SHP77 treated with DMSO at 0.1 percent for 48 hours (cell line): ENCODE results near the gene SFR1.

Experiments
- DNase-seq: peaks from one replicate; lab custom pipeline; 2025; lab: John Stamatoyannopoulos, UW

The SFR1 gene, protein sequence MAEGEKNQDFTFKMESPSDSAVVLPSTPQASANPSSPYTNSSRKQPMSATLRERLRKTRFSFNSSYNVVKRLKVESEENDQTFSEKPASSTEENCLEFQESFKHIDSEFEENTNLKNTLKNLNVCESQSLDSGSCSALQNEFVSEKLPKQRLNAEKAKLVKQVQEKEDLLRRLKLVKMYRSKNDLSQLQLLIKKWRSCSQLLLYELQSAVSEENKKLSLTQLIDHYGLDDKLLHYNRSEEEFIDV

GRCh38 chr10:104121485-104122224 is at the start of gene SFR1:
TSS of gene SFR1 (plus strand) at chr10:104122171. CDS start at chr10:104122184, 13 bp downstream.
- DNase-seq = peak; percentile 99

DNA sequence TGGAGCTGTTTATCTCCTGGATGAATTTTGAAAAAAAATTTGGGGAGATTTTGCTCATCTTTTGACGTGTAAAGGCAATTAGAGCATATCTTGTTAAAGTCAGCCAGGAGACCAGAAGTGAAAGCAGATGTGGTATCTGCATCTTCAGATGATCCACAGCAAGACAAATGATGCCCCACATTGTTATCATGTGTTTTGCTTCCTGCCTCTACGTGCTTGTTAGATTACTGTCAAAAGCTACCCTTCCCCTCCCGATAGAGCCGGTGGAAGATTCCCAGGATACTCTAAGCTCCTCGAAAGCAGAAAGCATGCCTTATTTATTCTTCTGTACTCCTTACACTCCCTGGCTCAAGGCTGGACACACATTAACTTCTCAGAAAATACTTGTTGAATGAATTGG is 49.2 kb upstream of the SFR1 start:
- no peak for DNase-seq

DNA sequence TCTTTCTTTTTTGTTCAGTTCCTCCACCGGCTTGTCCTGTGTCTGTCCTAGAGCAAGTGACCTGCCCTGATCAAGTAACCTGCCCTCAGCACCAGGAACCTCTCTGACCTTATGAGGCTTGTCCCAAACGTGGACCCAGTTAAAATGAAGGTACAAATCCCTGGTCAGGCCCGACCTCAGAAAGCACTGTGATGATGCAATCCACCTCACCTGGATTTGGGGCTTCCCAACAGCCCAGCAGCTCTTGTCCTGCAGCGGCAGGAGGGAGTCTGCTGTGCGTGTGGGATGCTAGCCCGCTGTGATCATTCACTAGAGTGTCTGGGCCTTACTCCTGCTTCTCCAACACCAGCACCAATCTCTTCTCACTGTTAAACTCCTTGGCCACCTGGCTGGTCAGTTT is 47.5 kb upstream of the SFR1 start:
- DNase-seq = no peak

- no peak for DNase-seq
Measured at GRCh38 chr10:104076743-104077160, 45.2 kb upstream of the SFR1 start.

DNA sequence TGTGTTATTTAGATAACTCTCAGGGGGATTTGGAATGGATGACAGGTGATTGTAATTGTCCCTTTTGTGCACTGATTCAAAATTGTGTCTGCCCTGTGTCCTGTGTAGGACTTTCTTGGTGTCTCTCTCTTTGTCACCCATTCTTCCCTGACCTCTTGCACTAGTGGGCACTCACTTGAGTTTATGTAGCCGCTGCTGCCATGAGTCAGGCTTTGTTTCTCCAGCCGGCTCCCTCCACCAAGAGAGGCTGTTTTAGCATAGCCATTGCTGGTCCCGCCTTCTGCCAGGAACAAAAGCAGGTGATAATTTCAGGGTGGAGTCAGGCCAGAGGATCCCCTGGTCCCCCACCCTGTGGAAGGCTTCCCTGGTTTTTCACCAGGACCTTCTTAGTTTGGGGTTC is 44.7 kb upstream of the SFR1 start:
- DNase-seq = no peak

DNA sequence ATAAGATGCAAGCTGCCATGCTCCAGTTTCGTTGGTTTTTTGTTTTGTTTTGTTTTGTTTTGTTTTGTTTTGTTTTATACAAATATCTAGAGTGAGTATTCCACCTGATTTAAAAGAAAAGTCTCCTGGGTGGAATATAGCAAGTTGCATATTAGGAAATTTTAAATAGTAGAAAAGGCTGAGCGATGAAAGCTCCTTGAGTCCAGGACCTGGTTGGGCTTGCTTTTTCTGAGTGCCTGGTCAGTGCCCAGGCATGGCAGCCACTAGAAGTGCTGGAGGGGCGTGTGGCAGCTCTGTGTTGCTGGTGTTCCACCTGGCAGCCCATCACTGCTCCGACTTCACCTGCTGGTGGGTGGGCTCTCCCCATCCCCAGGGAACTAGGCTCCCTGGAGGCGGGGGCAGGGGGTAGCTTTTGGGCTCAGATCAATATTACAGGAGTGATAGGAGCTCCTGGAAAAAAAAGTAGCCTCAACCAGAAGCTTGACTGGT is 44.3 kb upstream of the SFR1 start:
- DNase-seq = no peak

DNA sequence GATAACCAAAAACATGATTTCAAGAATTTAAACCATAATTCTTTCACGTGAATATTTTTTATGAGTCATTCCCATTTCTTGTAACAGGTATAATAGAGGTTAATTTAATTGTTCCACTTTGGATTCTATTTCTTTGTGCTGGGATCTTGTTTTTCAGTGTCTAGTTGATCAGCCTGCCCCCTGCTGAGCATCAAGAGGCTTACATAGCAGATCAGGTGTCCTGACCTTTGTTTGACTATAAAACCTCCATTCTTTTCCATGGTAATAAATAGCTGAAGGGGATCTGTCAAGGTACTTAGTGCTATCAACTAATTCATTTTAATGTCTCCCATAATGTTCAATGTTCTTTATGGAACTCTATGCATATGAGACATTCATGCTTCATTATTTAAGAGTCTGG is 41.2 kb upstream of the SFR1 start:
- DNase-seq = peak; percentile 5

DNA sequence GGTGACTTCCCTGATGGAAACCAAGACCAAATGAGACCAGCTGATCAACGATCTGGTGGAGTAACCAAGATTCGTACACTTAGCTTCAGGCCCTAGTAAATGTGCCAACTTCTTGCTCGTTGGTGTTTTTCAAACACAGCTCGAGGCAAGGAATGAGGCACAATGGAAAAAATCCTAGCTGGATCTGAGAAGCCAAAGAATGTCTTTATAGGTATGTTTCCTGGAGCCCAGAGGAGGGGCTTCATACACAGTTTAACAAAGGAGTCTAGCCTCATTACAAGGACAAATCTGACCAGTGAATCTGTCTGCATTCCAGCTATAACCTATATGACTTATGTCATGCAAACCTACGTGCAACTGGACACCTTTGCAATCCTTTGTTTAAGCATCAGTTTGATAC is 40.0 kb upstream of the SFR1 start:
- no peak for DNase-seq

DNA sequence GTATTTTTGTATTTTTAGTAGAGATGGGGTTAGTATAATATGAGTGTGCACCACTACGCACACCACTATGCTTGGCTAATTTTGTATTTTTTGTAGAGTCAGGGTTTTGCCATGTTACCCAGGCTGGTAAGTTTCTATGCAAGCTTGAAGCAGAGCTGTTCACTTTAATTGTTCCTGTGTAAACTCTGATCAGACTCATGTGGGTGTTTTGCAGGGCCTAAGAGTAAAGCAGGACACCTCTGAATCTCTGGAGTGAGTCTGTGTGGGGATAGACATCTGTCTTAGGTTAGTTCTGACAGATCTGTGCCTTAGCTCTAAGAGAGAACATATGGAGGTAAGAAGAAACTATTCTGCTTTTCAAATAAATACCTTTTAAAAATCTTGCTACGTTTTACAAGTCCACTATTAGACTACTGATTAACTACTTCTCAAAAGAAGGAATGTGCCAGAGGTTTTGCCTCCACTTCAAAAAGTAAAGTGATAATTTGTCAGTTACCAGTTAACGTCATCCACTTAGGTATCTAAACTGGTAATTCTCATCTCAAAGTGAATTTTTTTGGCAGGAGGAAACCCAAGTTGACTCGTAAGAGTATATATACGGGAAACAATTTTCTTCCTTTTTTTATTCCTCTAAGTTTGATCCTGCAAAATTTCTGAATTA is 37.4 kb upstream of the SFR1 start:
- DNase-seq = no peak

- DNase-seq = no peak
Measured at GRCh38 chr10:104085801-104086400, 36.1 kb upstream of the SFR1 start, which contains the start of gene COL17A1. TSS of gene COL17A1 (minus strand) at chr10:104085880. CDS start at chr10:104080673, 5,207 bp downstream.

- DNase-seq = no peak
Measured at GRCh38 chr10:104088239-104088638, 33.7 kb upstream of the SFR1 start.

GRCh38 chr10:104089621-104090020 is 32.4 kb upstream of the SFR1 start:
- no peak for DNase-seq

DNA sequence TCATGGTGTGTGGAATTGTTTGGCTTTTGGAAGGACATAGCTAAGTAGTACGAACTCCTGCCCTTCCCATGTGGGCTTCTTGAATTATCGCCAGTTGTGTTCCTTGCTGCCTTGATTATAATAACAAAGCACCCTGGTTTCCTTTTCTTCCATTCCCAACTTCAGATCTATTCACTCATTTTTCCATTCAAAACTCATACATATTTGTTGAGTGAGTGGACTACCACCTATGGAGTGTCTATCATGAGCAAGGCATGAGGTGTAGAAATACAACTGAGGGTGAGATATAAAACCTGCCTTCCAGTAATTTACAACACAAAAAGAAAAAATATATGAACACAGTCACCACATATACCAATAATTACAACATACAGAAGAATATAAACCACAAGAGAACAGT is 31.4 kb upstream of the SFR1 start:
- no peak for DNase-seq

DNA sequence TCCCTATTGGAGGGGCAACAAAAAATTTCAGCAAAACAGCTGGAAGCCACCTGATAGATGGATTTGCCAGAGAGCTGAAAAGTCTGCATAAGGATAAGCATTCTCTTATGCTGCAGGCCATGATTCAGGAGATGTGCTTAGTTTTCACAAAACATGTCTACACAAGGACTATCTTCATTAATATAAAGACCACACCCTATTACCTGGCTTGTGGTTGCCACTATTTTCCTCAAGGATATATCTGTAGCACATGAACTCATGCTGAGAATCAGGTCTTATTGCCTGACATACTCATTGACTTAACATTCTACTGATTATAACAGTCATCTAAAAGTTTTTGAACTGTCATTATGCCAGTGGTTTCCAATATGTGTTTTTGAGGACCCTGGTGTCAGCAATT is 29.2 kb upstream of the SFR1 start:
- DNase-seq = no peak

- DNase-seq = no peak
Measured at GRCh38 chr10:104096692-104097091, 25.3 kb upstream of the SFR1 start.

DNA sequence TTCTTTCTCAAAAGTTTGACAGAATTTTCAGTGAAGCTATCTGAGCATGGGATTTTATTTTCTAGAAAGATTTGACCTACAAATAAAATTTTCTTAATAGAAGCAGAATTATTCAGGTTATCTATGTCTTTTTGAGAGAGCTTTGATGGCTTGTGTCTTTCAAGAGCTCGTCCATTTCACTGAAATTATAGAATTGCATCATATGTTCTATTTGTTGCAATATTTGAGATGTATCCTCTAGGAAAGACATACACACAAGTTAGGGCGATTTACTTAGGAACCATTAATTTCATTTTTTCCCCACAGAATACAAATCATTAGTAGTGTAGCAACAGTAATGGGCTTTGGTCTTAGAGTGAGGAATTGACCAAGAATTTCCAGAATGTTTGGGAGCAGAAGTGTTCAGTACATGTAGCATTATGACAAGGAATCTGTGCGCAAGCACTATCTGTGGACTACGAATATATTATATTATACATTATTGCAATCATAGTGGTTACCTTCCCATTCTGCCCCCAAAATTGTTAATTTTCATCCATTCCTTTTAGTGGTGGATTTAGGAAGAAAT is 23.5 kb upstream of the SFR1 start:
- DNase-seq = no peak

GRCh38 chr10:104099269-104099668 is 22.7 kb upstream of the SFR1 start:
- DNase-seq = no peak

DNA sequence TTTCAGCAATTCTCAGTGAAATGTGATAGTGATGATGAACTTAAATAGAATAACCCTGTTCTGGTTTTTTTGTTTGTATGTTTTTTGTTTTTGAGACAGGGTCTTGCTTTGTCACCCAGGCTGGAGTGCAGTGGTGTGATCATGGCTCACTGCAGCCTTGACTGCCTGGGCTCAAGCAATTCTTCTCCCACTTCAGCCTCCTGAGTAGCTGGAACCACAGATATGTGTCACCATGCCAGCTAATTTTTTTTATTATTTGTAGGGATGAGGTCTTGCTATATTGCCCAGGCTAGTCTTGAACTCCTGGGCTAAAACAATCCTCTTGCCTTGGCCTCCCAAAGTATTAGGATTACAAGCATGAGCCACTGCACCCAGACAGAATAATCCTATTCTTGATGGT is 22.0 kb upstream of the SFR1 start:
- DNase-seq = no peak

DNA sequence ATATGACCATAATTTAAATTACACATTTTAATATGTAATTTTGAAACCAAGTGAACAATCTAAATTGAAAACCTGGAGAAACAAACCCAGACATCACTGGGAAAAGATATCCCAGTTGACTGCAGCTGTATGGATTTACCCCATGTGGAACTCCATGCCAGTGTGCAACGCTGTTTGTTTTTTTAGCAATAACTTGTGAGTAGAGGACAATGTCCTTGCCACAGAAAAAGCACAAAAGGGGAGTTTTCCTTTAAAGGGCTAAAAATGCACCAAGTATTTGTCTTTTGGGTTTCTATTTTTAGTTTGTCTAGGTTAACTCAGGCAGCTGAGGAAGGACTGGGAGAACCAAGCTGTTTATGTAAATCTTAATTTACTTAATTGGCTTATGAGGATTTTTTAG is 21.2 kb upstream of the SFR1 start:
- no peak for DNase-seq

DNA sequence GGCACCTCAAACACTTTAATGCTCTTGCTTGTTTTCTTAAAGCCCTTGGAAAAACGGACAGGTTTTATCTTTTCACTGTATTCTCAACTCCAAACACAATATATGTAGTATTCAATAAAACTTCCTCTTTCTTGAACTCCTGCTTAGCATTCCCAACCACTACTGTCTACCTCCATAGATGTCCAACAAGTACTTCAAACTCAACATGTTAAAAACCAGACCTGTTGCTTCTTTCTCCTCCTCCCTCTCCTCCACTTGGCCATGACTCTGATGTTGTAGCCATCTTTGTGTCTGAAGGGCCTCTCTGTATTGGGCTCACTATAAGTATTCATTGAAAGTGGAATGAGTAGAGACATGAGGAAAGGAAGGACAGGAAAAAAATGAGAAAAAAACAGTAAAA is 20.1 kb upstream of the SFR1 start:
- no peak for DNase-seq

GRCh38 chr10:104103956-104104355 is 18.0 kb upstream of the SFR1 start:
- no peak for DNase-seq

DNA sequence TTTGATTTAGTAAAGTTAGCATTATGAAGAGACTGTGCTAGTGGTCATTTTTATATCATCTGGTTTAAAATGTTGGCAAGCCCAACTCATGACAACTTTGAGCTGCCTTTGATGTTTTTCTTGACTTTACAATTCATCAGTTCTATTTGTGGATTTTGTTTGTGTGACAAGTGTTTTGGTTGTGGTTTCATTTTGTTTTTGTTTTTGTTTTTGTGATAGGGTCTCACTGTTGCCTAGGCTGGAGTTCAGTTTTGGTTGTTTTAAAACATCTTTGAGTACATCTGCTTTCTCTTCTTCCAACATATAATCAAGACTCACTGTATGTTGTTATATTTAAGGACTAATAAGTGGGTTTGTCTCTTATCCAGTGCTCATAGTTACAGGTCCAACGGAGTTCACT is 17.6 kb upstream of the SFR1 start:
- DNase-seq = no peak
